Stimulated activated CD8-positive, alpha-beta memory T cell treated with anti-CD3 and anti-CD28 coated beads, Interleukin-4, amount 100 ng/mL, for 4 hours (primary cell): Measurements from ENCODE around the gene MYPN.
"Not testable (repeated sequence)": the region's sequence is repeated elsewhere in the genome, so short reads cannot be mapped to it uniquely, and the experiment has no call there.

ENCODE experiments used
- DNase-seq, 2 donors: peaks; one replicate each; pipeline ENCODE4 v3.0.0-alpha.2; 2020; ENCODE audit warnings: low read depth in 2 of 2, low spot score in 1 of 2

The MYPN gene

DNA sequence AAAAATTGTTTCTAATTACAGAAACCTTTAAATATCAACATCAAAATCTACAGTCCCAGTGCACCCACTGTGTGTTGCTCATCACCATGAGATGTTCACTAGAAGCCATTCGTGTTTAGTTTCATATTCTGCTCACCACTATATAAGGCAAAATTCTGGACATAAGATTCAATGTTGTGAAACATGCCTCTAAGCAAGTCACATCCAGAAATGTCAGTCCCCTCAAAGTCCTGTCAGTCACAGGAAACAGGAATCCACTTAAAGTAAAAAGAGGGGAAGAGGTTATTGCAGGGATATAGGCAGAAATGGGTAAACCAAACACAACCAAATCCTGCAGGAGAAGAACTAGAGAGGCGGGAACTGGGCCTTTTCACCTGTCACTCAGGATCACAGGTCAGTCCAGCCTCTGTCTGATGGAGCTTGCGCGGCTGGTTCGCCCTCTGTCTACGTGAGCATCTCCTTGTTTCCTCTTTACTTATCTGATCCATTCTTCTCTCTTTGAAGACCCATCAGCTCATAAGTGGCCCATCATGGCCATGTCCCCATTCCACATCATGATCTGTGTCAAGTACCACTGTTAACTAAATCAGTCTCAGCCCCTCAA is 58.4 kb downstream of the MYPN start:
- no peak for DNase-seq

DNA sequence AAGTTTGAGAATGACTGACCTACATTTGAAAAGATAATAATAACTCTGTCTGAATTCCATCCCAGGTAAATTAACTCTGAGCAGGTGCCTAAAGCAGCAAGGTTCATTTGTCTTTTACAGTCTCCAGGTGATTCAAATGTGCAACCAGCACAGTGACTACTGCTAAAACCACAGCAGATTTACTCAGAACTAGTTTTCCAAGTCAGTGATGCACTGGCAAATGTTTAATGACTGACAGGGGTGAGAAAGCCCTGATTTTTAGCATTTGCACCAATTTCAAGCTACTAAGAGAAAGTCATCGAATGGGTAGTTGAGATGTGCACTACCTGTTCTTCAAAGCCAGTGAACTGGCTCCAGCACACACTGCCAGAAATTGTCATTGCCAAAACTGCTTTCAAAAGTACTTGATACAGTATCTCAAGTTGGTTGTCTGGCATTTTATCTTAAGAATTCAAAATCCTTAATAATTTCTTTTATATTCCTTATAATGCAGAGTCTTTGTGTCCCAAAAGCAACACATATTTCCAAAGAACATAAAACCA is 62.3 kb downstream of the MYPN start:
- DNase-seq: no peak

DNA sequence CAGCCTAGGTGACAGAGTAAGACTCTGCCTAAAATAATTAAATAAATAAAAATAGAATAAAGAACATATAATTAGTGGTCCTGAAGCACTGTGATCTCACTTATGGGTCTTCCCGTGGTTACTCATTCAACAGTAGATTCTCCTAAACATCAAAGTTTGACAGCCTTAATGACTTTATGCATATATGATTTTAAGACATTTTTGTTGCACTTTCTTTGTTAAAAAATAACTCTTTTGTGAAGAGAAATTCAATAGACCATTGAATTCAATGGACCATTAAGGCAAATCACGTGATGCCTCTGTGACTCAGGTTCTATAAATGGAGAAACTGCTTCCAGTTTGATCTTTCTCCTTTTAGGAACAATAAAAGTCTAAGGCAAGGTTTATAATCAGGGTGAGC is 63.0 kb downstream of the MYPN start:
- no peak for DNase-seq

DNA sequence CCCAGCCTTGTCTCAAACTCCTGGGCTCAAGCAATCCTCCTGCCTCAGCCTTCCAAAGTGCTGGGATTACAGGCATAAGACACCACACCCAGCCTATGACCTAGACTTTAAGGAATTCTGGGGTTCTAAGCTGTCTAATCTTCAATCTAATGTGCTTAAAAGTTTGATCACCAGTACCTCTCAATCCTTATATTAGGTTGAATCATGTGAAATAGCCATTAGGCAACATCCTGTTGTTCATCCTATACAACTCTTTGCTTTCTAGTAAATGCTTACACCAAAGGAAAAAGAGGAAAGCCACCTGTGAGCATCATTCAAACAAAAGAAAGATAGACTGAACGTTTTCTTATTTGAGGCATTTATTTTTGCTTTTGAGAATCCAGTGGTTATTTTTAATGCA is 66.7 kb downstream of the MYPN start:
- no peak for DNase-seq

DNA sequence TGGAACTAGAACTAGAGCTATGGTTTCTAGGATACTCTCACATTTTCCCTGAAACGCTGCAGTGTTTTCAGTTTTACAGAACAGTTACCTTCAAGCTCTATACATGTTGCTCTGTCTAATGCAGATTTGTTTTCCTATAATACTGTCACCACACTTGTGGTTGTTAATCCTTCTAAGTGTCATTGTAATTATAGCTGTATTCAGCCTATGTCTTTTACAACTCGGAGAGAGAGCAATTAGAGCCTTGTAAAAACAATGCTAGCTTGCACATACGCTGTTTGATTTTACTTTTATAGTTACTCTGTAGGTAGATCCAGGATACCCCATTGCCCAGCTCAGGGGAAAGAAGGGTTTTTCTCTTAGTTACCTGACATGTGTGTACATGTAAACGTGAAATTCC is 67.5 kb downstream of the MYPN start:
- DNase-seq: no peak

DNA sequence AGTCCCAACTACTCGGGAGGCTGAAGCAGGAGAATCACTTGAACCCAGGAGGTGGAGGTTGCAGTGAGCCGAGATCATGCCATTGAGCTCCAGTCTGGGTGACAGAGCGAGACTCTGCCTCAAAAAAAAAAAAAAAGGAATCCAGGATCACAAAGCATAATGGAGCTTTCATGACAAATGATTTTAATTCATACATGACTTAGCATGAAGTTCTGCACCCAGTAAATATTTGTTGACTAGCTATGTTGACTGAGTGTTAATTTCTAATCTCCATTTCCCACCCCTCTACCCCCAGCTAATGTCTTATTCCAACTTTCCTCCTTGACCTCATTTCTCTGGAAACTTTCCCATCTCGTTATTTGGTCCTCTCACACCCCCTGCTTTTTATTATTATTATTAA is 69.3 kb downstream of the MYPN start:
- no peak for DNase-seq

DNA sequence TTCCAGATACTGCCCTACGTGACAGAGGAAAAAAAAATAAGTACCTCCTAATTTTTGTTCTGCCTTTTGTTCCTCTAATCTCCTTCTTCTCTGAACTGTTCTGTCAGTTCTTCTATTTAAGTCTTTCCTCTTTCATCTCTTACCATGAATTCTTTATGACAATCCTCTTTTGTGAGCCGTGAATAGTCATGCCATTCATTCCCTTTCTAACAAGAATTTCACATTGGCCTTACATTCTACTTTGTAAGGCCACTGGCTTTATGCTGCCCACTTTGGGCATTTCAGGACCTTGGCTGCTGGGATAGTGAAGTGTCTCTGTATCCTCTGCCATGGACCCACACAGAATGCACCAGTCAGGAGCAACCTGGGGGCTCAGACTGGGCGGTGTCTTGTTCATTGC is 69.7 kb downstream of the MYPN start:
- no peak for DNase-seq

DNA sequence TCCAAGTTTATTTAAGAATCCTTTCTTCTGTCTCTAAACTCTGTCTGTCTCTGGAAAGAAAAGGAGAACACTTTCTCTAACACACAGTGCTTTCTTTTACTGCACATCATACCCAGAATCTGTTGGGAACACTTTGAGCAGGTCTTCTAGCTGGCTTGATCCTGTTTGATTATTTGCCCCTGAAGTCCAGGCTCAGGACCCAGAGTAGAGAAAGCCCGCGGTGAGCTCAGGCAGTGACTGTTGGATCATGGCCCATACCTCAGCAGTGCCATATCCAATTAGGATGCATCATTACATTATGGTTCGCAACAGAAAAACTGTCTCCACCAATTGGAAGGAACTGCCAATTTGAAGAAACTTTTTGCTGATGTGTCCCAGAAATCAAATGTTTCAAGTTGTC is 71.2 kb downstream of the MYPN start:
- no peak for DNase-seq

DNA sequence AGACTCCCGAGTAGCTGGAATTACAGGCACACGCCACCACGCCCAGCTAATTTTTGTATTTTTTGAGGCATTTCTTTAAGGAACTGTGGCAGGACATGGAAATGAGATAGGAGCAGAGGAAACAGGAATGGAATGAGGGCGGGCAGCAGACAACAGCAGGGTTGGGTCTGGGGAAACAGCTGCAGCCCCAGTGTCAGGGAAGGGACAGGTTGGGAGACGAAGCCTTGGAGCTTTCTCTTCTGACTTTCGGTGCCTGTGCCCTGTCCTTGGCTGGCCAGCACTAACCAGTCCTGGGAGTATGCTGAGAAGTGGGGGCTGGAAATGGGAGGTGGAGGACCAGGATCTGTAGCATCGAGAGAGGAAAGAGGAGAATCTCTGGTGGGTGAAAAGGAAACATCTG is 75.3 kb downstream of the MYPN start:
- DNase-seq: no peak

DNA sequence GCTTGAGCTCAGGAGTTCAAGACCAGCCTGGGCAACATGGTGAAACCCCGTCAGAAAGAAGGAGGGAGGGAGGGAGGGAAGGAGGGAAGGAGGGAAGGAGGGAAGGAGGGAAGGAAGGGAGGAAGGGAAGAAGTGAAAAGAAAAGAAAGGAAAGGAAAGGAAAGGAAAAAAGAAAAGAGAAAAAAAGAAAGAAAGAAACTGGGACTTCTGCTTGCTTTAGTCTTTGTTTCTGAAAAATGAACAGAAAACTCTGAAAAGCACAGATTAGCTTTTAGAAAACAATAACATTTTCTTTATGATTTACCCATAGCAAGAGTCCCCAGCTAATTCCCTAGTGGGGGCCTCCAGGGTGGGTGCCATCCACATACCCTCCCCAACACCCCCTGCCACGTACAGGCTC is 75.8 kb downstream of the MYPN start:
- no peak for DNase-seq

DNA sequence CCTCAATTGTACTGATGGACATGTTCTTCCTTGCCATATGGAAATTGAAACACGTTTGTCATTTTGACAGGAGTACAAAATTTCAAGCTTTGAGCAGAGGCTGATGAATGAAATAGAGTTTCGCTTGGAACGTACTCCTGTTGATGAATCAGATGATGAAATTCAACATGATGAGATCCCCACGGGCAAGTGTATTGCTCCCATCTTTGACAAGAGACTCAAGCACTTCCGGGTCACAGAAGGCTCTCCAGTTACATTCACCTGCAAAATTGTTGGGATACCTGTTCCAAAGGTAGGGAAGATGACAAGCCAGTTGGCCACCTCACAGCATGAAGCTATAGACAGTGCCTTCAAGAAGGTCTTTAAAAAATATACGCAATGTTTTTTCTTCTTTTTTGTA is 79.5 kb downstream of the MYPN start:
- no peak for DNase-seq

DNA sequence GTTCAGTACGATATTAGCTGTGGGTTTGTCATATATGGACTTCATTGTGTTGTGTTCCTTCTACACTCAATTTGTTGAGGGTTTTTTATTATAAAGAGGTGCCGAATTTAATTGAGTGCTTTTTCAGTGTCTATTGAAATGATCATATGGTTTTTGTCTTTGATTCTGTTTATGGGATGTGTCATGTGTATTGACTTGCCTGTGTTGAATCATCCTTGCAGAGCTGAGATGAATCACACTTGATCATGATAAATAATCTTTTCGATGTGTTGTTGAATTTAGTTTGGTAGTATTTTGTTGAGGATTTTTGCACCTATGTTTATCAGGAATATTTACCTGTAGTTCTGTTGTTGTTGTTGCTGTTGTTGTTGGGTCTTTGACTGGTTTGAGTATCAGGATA is 82.8 kb downstream of the MYPN start:
- no peak for DNase-seq

DNA sequence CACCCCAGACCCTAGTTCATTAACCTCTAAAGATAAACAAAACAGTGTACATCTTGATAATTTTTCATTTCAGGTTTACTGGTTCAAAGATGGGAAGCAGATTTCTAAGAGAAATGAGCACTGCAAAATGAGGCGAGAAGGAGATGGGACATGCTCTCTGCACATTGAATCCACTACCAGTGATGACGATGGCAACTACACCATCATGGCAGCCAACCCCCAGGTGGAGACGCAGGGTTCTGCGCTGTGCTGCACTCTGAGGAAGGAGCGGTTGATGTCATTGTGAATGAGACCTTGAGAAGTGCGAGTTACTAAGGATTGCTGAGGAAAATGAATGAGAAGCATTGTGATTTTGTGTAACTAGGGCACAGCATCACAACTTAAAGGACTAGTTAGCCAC is 85.0 kb downstream of the MYPN start:
- DNase-seq: no peak

DNA sequence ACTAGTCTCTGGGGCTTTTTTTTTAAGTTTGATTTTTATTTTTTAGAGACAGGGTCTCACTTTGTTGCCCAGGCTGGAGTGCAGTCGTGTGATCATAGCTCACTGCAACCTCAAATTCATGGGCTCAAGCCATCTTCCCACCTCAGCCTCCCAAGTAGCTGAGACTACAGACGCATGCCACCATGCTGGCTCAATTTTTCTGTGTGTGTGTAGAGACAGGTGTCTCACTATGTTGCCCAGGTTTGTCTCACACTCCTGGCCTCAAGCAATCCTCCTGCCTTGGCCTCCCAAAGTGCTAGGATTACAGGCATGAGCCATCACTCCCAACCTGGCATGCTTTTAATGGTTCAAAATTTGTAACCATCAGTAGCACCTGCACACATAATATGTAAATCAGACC is 86.5 kb downstream of the MYPN start:
- not testable (repeated sequence) for DNase-seq

DNA sequence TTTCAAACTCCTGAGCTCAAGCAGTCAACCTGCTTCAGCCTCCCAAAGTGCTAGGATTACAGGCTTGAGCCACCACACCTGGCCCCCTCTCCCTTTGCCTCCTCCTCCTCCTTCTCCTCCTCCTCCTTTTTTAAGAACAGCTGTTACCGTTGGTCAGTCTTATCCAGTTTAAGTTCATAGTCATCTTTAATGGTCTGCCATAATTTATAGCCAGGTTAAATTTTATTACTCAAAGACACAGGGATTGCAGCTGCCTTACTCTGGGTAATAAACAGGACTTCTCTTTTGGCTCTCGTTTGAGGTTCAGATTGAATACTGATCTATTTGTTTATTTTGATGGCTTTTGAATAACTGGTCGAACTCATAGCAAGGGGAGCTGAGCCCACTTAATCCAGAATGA is 87.4 kb downstream of the MYPN start:
- DNase-seq: no peak

DNA sequence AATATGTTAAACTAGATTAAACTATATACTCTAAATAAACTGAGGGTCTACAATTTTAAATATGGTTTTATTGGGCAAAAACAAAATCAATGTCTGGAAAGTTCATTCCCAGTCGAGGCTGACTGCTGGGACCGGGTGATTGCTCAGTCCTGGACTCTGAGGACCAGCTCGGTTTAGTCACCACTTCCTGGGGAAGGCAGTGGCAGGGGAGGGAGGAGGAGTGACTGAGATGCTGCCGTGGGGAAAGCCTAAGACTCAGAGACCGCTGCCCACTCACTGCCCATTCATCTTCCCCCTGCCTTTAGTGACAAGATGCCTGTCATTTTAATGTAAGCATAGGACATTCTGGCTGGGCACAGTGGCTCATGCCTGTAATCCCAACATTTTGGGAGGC is 93.7 kb downstream of the MYPN start:
- no peak for DNase-seq

DNA sequence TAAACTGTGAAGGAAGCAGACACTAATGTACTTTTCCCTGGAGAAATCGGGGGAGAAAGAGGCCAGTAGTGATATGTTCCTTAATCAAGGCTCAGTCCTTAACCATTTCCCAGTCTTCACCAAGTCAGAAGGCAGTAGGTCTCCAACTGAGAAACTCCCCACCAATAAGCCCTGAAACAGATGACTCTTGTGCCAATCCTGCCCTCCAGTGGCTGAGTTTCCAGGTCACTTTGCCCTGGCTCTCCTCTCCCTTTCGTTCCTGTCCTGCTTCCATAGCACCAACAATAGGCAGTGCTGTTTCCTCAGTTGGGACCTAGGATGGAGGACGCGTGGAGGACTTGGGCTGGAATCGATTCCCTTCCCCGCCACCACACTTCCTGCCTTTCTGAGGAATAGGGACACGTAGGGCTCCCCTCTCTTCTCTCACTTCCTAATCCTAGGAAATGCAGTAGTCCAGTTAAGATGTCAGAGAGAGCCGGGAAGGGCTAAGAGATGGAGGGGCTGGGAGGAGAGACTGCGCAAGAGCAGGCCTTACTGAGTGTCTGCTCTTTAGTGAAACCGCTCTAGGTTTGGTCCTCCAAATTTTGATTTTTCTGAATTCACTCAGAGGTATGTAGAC is 99.2 kb downstream of the MYPN start:
- DNase-seq: no peak

DNA sequence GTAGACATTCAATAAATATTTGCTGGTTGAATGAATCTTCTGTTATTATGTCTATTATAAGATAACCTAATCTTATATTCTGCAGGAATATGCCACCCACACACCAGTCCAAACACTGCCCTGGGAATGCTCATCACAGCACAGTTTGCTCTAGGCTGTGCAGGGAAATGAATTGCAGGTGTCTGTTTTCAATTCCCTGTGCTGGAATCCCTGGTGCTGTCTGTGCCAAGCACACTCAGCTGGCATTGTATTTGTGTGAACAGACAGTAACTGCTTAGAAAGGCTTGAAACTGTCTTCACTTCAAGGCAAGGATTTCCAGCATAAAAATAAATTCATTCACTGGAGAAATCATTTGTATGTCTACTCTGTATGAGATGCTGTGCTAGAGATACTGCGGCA is 102.4 kb downstream of the MYPN start:
- DNase-seq: no peak

DNA sequence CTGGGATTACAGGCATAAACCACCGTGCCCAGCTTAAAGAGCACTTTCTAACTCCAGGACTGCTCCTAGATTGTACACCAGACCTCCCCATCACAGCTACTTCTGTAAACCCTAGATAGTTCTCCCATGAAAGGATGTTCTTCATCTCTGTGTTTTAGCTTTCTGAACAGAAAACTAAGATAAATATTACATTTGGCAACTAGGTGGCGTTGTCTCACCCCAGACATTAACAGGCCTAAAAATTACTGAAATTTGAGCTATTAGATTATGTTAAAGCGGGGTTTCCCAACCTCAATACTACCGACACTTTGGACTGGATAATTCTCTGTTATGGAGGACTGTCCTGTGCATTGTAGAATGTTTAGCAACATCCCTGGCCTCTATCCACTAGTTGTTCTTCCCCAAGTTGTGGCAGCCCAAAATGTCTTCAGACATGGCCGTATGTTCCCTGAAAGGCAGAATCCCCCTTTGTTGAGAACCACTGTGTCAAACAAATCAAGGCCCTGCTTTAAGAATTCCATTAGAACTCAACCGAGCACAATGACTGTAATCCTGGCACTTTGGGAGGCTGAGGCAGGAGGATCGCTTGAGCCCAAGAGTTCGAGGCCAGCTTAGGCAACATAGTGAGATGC is 103.5 kb downstream of the MYPN start:
- DNase-seq: no peak

DNA sequence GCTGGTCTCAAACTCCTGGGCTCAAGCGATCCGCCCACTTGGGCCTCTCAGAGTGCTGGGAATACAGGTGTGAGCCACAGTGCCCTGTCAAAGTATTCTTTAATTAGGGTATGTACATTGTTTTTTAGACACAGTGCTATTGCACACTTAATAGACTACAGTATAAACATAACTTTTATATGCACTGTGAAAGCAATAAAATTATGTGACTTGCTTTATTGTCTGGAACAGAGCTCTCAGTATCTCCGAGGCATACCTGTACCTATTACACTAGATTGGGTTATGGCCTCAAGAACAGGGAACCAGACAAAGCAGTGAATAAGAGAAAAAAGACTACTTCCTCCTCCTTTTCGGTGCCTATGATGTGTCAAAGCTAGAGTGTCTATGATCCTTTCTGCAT is 109.5 kb downstream of the MYPN start:
- DNase-seq: no peak

DNA sequence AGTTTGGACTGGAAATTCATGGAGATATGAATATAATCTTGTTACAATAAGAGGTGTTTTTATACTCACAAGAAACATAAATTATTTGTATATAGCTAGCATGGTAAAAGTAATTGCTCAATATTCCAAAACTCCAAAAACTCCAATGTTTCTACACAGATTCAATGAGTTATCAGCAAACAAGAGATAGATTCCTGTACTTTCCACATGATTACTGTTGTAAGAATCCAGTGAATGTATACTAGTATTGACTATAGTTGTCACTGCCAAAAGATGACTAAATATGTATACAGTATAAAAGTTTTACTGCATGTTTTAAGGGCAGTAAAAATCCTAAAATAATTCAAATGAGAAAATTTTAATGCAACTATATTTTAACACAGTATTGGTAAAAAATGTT is 111.9 kb downstream of the MYPN start:
- no peak for DNase-seq

DNA sequence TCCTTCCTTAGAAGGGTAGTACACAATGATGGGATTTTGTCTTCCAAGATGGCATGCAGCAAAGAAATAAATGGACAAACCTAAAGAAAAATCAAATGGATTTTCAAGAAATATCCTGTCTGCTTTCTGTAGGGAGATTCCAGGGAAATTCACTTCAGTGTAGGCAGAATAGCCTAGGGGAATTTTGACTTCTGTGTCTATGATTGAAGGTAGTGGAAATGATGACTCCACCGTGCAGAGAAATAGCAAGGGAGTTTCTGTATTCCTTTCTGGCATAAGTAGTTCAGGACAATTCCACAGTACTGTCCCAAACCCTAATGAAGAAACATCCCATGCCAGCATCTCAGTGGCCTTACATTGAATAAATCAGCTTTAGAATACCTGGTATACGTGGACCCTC is 113.1 kb downstream of the MYPN start:
- no peak for DNase-seq
